ENCODE results near the gene YTHDF2.

YTHDF2 gene

DNA sequence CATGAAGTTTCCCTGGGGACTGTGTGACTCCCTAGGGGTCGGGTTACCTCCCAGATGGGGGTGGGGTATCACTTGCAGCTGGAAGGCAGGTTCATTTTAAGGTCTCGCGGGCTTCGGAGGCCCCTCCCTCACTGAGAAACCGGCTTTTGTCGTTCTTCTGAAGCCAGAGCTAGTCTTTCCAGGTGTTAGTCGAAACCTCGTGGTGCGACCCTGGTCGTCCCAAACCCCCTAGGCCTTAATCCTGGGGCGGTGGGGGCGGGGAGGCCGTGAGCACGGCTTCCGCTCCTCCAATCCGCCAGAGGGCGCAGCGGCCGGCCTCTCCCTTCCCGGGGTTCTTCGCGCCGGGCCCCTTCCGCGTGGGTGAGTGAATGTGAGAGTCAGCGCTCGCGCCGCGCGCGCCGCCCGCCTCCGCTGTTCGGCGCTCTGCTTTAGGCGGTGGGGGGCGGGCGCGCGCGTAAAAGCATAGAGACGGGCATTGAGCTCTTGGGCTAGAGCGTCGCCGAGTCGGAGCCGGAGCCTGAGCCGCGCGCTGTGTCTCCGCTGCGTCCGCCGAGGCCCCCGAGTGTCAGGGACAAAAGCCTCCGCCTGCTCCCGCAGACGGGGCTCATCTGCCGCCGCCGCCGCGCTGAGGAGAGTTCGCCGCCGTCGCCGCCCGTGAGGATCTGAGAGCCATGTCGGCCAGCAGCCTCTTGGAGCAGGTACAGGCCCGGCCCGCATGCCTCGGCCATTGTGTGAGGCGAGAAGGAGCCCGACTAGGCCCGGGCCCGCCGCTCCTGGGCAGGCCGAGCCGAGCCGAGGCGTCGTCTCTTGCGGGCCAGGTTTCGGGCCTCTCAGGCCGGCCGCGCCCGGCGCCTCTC lies at the start of gene YTHDF2:
TSS of gene YTHDF2 (plus strand) at position 491 of the 857 bp plus-strand sequence. CDS start at position 672, 181 bp downstream.
- Histone ChIP-seq H3K4me1 (ENCODE audit: control insufficient read depth, insufficient read depth, low read length) (no peaks in the 10 kb centered on the region; the same call in 1 of the 2 replicates), H3K36me3 (ENCODE audit: control insufficient read depth in 2 of 2, insufficient read depth in 1 of 2, low read length in 2 of 2) (peaks cover 32 to 39% of the 10 kb centered on the region in 2 experiments), H3K9me3 (ENCODE audit: control insufficient read depth, insufficient read depth, low read depth, low read length) (no peaks in the 10 kb centered on the region), H3K4me3 (ENCODE audit: low read depth, low read length) (peak within 1 kb of the TSS; percentile 98), H3K27ac (ENCODE audit: extremely low read depth, low read depth, low read length) (peak within 1 kb of the TSS; percentile 95)
- POLR2A ChIA-PET = interaction anchor here (0.6 to 2.9 kb wide), 31 partner anchors 9 to 501 kb away, joined by 3 to 73 read pairs (median 5); partner anchors contain the start of genes ATP5IF1, EPB41, GMEB1 and RNU11
- CTCF ChIA-PET = interaction anchor here (0.5 to 2.4 kb wide), 19 partner anchors 9 to 269 kb away, joined by 3 to 15 read pairs (median 4); no protein-coding TSS in a partner anchor
- TF ChIP-seq ZNF658 (tag by site-specific recombination; IDR thresholded peaks at IDR 0.05) = no peak
- TF ChIP-seq ZNF785 (tag by site-specific recombination; IDR thresholded peaks at IDR 0.05) = peak; percentile 86; the same call in 1 of the 2 replicates
- no peak for TF ChIP-seq ZNF510 (tag by site-specific recombination; IDR thresholded peaks at IDR 0.05; ENCODE audit: insufficient replicate concordance)
- TF ChIP-seq ZNF324 (tag by site-specific recombination; IDR thresholded peaks at IDR 0.05) = peak; percentile 92
- TF ChIP-seq ZNF621 (tag by site-specific recombination; IDR thresholded peaks at IDR 0.05) = no peak
- no peak for TF ChIP-seq ZNF16 (tag by site-specific recombination; IDR thresholded peaks at IDR 0.05; ENCODE audit: low read depth)
- peak; percentile 96 for TF ChIP-seq KLF8 (tag by site-specific recombination; IDR thresholded peaks at IDR 0.05)
- no peak for TF ChIP-seq BCL6B (tag by site-specific recombination; IDR thresholded peaks at IDR 0.05)
- TF ChIP-seq ZNF223 (tag by site-specific recombination; IDR thresholded peaks at IDR 0.05) = no peak
- TF ChIP-seq ZNF335 (tag by site-specific recombination; conservative IDR thresholded peaks at IDR 0.05) = peak; percentile 67
- no peak for TF ChIP-seq ZNF362 (tag by site-specific recombination; IDR thresholded peaks at IDR 0.05)
- peak; percentile 81; the same call in 1 of the 2 replicates for TF ChIP-seq ZFP69B (tag by site-specific recombination; IDR thresholded peaks at IDR 0.05)
- TF ChIP-seq ZNF514 (tag by site-specific recombination; IDR thresholded peaks at IDR 0.05) = no peak
- TF ChIP-seq ZNF747 (tag by site-specific recombination; IDR thresholded peaks at IDR 0.05) = no peak
- no peak for TF ChIP-seq ZNF175 (tag by site-specific recombination; IDR thresholded peaks at IDR 0.05)
- no peak for TF ChIP-seq ZNF114 (tag by site-specific recombination; IDR thresholded peaks at IDR 0.05)
- TF ChIP-seq ZXDB (tag by site-specific recombination; IDR thresholded peaks at IDR 0.05) = peak; percentile 96
- peak; percentile 92 for TF ChIP-seq ZNF76 (tag by site-specific recombination; IDR thresholded peaks at IDR 0.05; ENCODE audit: borderline replicate concordance, low read depth)
- TF ChIP-seq KLF10 (tag by site-specific recombination; IDR thresholded peaks at IDR 0.05) = peak; percentile 88
- 0 out of 2 replicates have a peak, but pooled peaks have one; percentile 8 for TF ChIP-seq ZNF214 (tag by site-specific recombination; IDR thresholded peaks at IDR 0.05; ENCODE audit: borderline replicate concordance)
- no peak for TF ChIP-seq MEIS1 (CRISPR knock-in tag; IDR thresholded peaks at IDR 0.05; ENCODE audit: borderline replicate concordance)
- TF ChIP-seq EGR2 (tag by site-specific recombination; IDR thresholded peaks at IDR 0.05; ENCODE audit: low read depth) = peak; percentile 96
- TF ChIP-seq, protein P1, sequence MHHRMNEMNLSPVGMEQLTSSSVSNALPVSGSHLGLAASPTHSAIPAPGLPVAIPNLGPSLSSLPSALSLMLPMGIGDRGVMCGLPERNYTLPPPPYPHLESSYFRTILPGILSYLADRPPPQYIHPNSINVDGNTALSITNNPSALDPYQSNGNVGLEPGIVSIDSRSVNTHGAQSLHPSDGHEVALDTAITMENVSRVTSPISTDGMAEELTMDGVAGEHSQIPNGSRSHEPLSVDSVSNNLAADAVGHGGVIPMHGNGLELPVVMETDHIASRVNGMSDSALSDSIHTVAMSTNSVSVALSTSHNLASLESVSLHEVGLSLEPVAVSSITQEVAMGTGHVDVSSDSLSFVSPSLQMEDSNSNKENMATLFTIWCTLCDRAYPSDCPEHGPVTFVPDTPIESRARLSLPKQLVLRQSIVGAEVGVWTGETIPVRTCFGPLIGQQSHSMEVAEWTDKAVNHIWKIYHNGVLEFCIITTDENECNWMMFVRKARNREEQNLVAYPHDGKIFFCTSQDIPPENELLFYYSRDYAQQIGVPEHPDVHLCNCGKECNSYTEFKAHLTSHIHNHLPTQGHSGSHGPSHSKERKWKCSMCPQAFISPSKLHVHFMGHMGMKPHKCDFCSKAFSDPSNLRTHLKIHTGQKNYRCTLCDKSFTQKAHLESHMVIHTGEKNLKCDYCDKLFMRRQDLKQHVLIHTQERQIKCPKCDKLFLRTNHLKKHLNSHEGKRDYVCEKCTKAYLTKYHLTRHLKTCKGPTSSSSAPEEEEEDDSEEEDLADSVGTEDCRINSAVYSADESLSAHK (tag by site-specific recombination; IDR thresholded peaks at IDR 0.05) = peak; percentile 51
- no peak for TF ChIP-seq ZNF624 (tag by site-specific recombination; IDR thresholded peaks at IDR 0.05)
- TF ChIP-seq, protein P2, sequence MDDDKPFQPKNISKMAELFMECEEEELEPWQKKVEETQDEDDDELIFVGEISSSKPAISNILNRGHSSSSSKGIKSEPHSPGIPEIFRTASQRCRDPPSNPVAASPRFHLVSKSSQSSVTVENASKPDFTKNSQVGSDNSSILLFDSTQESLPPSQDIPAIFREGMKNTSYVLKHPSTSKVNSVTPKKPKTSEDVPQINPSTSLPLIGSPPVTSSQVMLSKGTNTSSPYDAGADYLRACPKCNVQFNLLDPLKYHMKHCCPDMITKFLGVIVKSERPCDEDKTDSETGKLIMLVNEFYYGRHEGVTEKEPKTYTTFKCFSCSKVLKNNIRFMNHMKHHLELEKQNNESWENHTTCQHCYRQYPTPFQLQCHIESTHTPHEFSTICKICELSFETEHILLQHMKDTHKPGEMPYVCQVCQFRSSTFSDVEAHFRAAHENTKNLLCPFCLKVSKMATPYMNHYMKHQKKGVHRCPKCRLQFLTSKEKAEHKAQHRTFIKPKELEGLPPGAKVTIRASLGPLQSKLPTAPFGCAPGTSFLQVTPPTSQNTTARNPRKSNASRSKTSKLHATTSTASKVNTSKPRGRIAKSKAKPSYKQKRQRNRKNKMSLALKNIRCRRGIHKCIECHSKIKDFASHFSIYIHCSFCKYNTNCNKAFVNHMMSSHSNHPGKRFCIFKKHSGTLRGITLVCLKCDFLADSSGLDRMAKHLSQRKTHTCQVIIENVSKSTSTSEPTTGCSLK (tag by site-specific recombination; IDR thresholded peaks at IDR 0.05) = no peak
- TF ChIP-seq ZNF701 (tag by site-specific recombination; IDR thresholded peaks at IDR 0.05) = no peak
- no peak for TF ChIP-seq ZNF302 (tag by site-specific recombination; IDR thresholded peaks at IDR 0.05; ENCODE audit: low read depth)
- no peak for TF ChIP-seq ELK4 (IDR thresholded peaks at IDR 0.05; ENCODE audit: borderline replicate concordance, low read depth, low read length)
- TF ChIP-seq ZFP3 (tag by site-specific recombination; IDR thresholded peaks at IDR 0.05; ENCODE audit: low read depth) = no peak
- TF ChIP-seq ZNF48 (tag by site-specific recombination; IDR thresholded peaks at IDR 0.05) = no peak
